OCI-LY1 (cell line): ENCODE measurements around the gene NFAM1.

ENCODE experiments used
- H2AFZ ChIP-seq: fragments of 200-600 bp; sonication (generic), shearing (Covaris generic); 2 replicates; pipeline ENCODE4 v1.6.0; 2014; ENCODE audit warnings: antibody characterized with exemption, mild to moderate bottlenecking, low read length
- H3F3A ChIP-seq: fragments of 200-600 bp; sonication (generic), shearing (Covaris generic); 2 replicates; pipeline ENCODE4 v1.6.0; 2014; ENCODE audit warnings: mild to moderate bottlenecking, antibody characterized with exemption, low read length, moderate library complexity; ENCODE audit not compliant: insufficient read depth
- H3K27ac ChIP-seq: fragments of 200-600 bp; sonication (generic); 2 replicates; pipeline ENCODE4 v1.5.1; 2014; ENCODE audit warnings: low read length, mixed run types, mild to moderate bottlenecking, low read depth; ENCODE audit not compliant: poor library complexity, severe bottlenecking
- H3K27me3 ChIP-seq: fragments of 200-600 bp; sonication (generic); 2 replicates; pipeline ENCODE4 v1.6.0; 2014; ENCODE audit warnings: antibody characterized with exemption, mild to moderate bottlenecking, low read length, moderate library complexity; ENCODE audit not compliant: insufficient read depth
- H3K36me3 ChIP-seq: fragments of 200-600 bp; sonication (generic); 2 replicates; pipeline ENCODE4 v1.6.1; 2014; ENCODE audit warnings: mild to moderate bottlenecking, antibody characterized with exemption, low read length, moderate library complexity, mixed read lengths; ENCODE audit not compliant: insufficient read depth
- H3K4me1 ChIP-seq: fragments of 200-600 bp; sonication (generic); 2 replicates; pipeline ENCODE4 v1.5.1; 2014; ENCODE audit warnings: mild to moderate bottlenecking, low read length, moderate library complexity; ENCODE audit not compliant: insufficient read depth, severe bottlenecking
- H3K4me2 ChIP-seq: fragments of 200-600 bp; sonication (generic), shearing (Covaris generic); 2 replicates; pipeline ENCODE4 v1.6.1; 2014; ENCODE audit warnings: low read length
- H3K4me3 ChIP-seq: fragments of 200-600 bp; sonication (generic); 2 replicates; pipeline ENCODE4 v1.5.1; 2014; ENCODE audit warnings: low read length, low read depth, mild to moderate bottlenecking, mixed read lengths; ENCODE audit not compliant: poor library complexity, severe bottlenecking
- H3K79me2 ChIP-seq: fragments of 200-600 bp; shearing (Covaris generic); 2 replicates; pipeline ENCODE4 v1.6.1; 2016; ENCODE audit warnings: mixed run types, low read length, mixed read lengths; ENCODE audit not compliant: insufficient read depth
- H3K9ac ChIP-seq: fragments of 200-600 bp; sonication (generic), shearing (Covaris generic); 2 replicates; pipeline ENCODE4 v1.6.1; 2014; ENCODE audit warnings: mild to moderate bottlenecking, low read length, mixed read lengths
- H3K9me2 ChIP-seq: fragments of 200-600 bp; sonication (generic), shearing (Covaris generic); 2 replicates; pipeline ENCODE4 v1.6.1; 2014; ENCODE audit warnings: low read depth, mild to moderate bottlenecking, low read length, mixed read lengths
- H3K9me3 ChIP-seq: fragments of 200-600 bp; shearing (Covaris generic); 2 replicates; pipeline ENCODE4 v1.6.1; 2014; ENCODE audit warnings: low read length, mixed read lengths
- H4K20me1 ChIP-seq: fragments of 200-600 bp; sonication (generic), shearing (Covaris generic); 2 replicates; pipeline ENCODE4 v1.6.0; 2016; ENCODE audit warnings: mild to moderate bottlenecking, low read length; ENCODE audit not compliant: insufficient read depth
- CTCF ChIP-seq: fragments of 200-600 bp; sonication (generic), shearing (Covaris generic); IDR thresholded peaks from 2 replicates; pipeline ENCODE4 v1.5.1; 2017; ENCODE audit warnings: mild to moderate bottlenecking, antibody characterized with exemption, low read length, moderate library complexity, mixed read lengths
- EZH2 ChIP-seq: fragments of 200-600 bp; sonication (generic), shearing (Covaris generic); IDR thresholded peaks from 2 replicates; pipeline ENCODE4 v1.8.0; 2017; ENCODE audit warnings: borderline replicate concordance, mixed run types, mild to moderate bottlenecking, antibody characterized with exemption, low read length, moderate library complexity, mixed read lengths

The NFAM1 gene

GRCh38 chr22:42459287-42460063 is 27.3 kb upstream of the NFAM1 start:
- H3K79me2 ChIP-seq: no peaks in the 10 kb centered on the region
- H3K9ac ChIP-seq: no peak overlapping the region
- H3K36me3 ChIP-seq: no peaks in the 10 kb centered on the region
- no peaks in the 10 kb centered on the region for H3K4me1 ChIP-seq
- H3K27ac ChIP-seq: no peak overlapping the region
- no peaks in the 10 kb centered on the region for H3K9me2 ChIP-seq
- no peaks in the 10 kb centered on the region for H4K20me1 ChIP-seq
- no peaks in the 10 kb centered on the region for H3K9me3 ChIP-seq
- TF ChIP-seq CTCF (no peak), EZH2 (no peak)
- H3K4me3 ChIP-seq: no peak overlapping the region
- no peaks in the 10 kb centered on the region for H3F3A ChIP-seq
- H3K27me3 ChIP-seq: 0 out of 2 replicates have a peak, but pooled peaks cover 11% of the 10 kb centered on the region
- H2AFZ ChIP-seq: no peak overlapping the region
- H3K4me2 ChIP-seq: no peak overlapping the region

- Histone ChIP-seq H3K9me2 (no peaks in the 10 kb centered on the region), H3F3A (no peaks in the 10 kb centered on the region), H3K4me3 (no peak overlapping the region), H3K36me3 (no peaks in the 10 kb centered on the region), H3K4me1 (no peaks in the 10 kb centered on the region), H3K9ac (no peak overlapping the region), H4K20me1 (no peaks in the 10 kb centered on the region), H3K27ac (no peak overlapping the region), H2AFZ (no peak overlapping the region), H3K79me2 (no peaks in the 10 kb centered on the region), H3K27me3 (0 out of 2 replicates have a peak, but pooled peaks cover 4% of the 10 kb centered on the region), H3K9me3 (no peaks in the 10 kb centered on the region), H3K4me2 (no peak overlapping the region)
- TF ChIP-seq CTCF (no peak), EZH2 (no peak)
Measured at GRCh38 chr22:42452916-42453315, 20.7 kb upstream of the NFAM1 start.

- TF ChIP-seq CTCF (no peak), EZH2 (no peak)
- Histone ChIP-seq H3K9me3 (no peaks in the 10 kb centered on the region), H3K9me2 (no peaks in the 10 kb centered on the region), H3K9ac (no peak overlapping the region), H3K4me2 (no peak overlapping the region), H3K36me3 (no peaks in the 10 kb centered on the region), H3F3A (no peaks in the 10 kb centered on the region), H3K27ac (no peak overlapping the region), H4K20me1 (no peaks in the 10 kb centered on the region), H3K4me1 (no peaks in the 10 kb centered on the region), H3K4me3 (no peak overlapping the region), H3K27me3 (0 out of 2 replicates have a peak, but pooled peaks cover 4% of the 10 kb centered on the region), H3K79me2 (no peaks in the 10 kb centered on the region), H2AFZ (no peak overlapping the region)
Measured at GRCh38 chr22:42452456-42452855, 20.3 kb upstream of the NFAM1 start.
